OCI-LY7 (cell line): ENCODE results near the gene UBXN6. TPM values are rescaled to one million over a fixed set of nuclear protein-coding genes. Genes with fewer than 3 reads are reported as not detected.
A peak's percentile ranks its signal among the peaks of the same experiment; 100 is the strongest.

Source experiments
- BruUV-seq: library from RNA; stranded (reverse); fragments of 400-500 nt; replicated peaks from 2 replicates; lab custom pipeline; 2021; lab: Mats Ljungman, UMichigan
- CTCF ChIA-PET: fragments of 300-600 bp; sonication (Branson Sonifier 250); formaldehyde crosslinking; loops from one replicate; lab custom pipeline; 2022; ENCODE audit warnings: antibody characterized with exemption; ENCODE audit not compliant: unreplicated experiment; lab: Charles Lee
- POLR2A ChIA-PET: fragments of 300-600 bp; sonication (Branson Sonifier 250); formaldehyde crosslinking; loops from one replicate; lab custom pipeline; 2022; ENCODE audit warnings: antibody characterized with exemption; lab: Charles Lee
- DNase-seq: peaks from one replicate; pipeline ENCODE4 v3.0.0-alpha.2; 2015; ENCODE audit warnings: low spot score
- H2AFZ ChIP-seq: fragments of 200-600 bp; sonication (generic), shearing (Covaris generic); 2 replicates; pipeline ENCODE4 v1.6.1; 2014; ENCODE audit warnings: mild to moderate bottlenecking, antibody characterized with exemption, low read length, moderate library complexity
- H3K27ac ChIP-seq: fragments of 200-600 bp; sonication (generic); 2 replicates; pipeline ENCODE4 v1.5.1; 2014; ENCODE audit warnings: mixed run types, low read depth, mild to moderate bottlenecking, moderate library complexity, low read length, inconsistent platforms; ENCODE audit not compliant: poor library complexity, severe bottlenecking
- H3K36me3 ChIP-seq: fragments of 200-600 bp; sonication (generic); 2 replicates; pipeline ENCODE4 v1.6.1; 2014; ENCODE audit warnings: mild to moderate bottlenecking, antibody characterized with exemption, low read length, moderate library complexity, mixed read lengths; ENCODE audit not compliant: insufficient read depth
- H3K4me1 ChIP-seq: fragments of 200-600 bp; sonication (generic); 2 replicates; pipeline ENCODE4 v1.5.1; 2014; ENCODE audit warnings: mild to moderate bottlenecking, low read length; ENCODE audit not compliant: insufficient read depth, poor library complexity, severe bottlenecking
- H3K4me2 ChIP-seq: fragments of 200-600 bp; sonication (generic); 2 replicates; pipeline ENCODE4 v1.6.1; 2014; ENCODE audit warnings: mild to moderate bottlenecking, low read length
- H3K4me3 ChIP-seq: fragments of 200-600 bp; sonication (generic); 2 replicates; pipeline ENCODE4 v1.5.1; 2014; ENCODE audit warnings: mild to moderate bottlenecking, low read depth, low read length; ENCODE audit not compliant: poor library complexity, severe bottlenecking
- H3K79me2 ChIP-seq: fragments of 200-600 bp; sonication (generic); 2 replicates; pipeline ENCODE4 v1.6.1; 2016; ENCODE audit warnings: low read depth, mild to moderate bottlenecking, low read length, moderate library complexity, mixed read lengths; ENCODE audit not compliant: insufficient read depth
- H3K9me2 ChIP-seq: fragments of 200-600 bp; sonication (generic); 2 replicates; pipeline ENCODE4 v1.6.1; 2016; ENCODE audit warnings: mild to moderate bottlenecking, low read length, mixed read lengths; ENCODE audit not compliant: insufficient read depth
- H3K9me3 ChIP-seq: fragments of 200-600 bp; sonication (generic); 2 replicates; pipeline ENCODE4 v1.6.1; 2014; ENCODE audit warnings: mild to moderate bottlenecking, mixed run types, low read length, mixed read lengths
- H4K20me1 ChIP-seq: fragments of 200-600 bp; sonication (generic); 2 replicates; pipeline ENCODE4 v1.6.1; 2014; ENCODE audit warnings: mild to moderate bottlenecking, antibody characterized with exemption, low read length, moderate library complexity, mixed read lengths; ENCODE audit not compliant: insufficient read depth
- EZH2phosphoT487 ChIP-seq: fragments of 200-600 bp; sonication (generic); IDR thresholded peaks from 2 replicates; pipeline ENCODE4 v1.6.1; 2018; ENCODE audit warnings: low read depth, borderline replicate concordance, mild to moderate bottlenecking, mixed run types, antibody characterized with exemption, low read length, moderate library complexity, mixed read lengths
- intact Hi-C: fragments of 100-400 bp; cut with micrococcal nuclease; formaldehyde crosslinking; loops from one replicate; pipeline ENCODE4 v1.10.0; 2022; ENCODE audit not compliant: unreplicated experiment
- total RNA-seq, 2 experiments: library from RNA; depleted of rRNA in 1 of 2; stranded (reverse); fragments of >200 nt in 1 of 2; shearing (Covaris generic) in 1 of 2; gene quantifications; 2 replicates each; pipeline ENCODE4 v1.2.3, GENCODE V29; 2014 to 2022
- TF ChIP-seq, protein P1 (sequence below): fragments of 200-600 bp; sonication (generic); conservative IDR thresholded peaks from 2 replicates; pipeline ENCODE4 v1.5.1; 2014; ENCODE audit warnings: mild to moderate bottlenecking, antibody characterized with exemption, low read length, moderate library complexity, mixed read lengths

The UBXN6 gene
- total RNA-seq, 2 experiments from 2014 or later: 43.5 to 57.0 TPM

DNA sequence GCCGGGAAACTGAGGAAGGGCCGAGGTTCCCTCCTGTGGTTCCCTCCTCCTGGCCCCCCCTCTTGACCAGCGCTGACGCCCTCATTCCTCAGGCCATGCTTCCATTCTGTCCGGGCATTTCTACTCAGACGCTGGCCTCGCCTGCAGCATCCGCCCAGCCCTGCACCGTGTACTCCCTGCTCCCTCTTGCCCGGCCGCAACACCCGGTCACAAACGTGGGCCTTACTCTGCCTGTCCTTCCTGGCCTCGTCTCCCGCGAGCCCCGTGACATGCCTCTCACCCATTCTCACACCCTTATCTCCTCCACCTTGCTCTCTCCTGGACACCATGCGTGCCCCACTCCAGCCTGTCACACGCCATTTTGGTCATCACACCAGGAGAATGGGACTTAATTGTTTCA, 25.8 kb upstream of the UBXN6 start:
- H3K9me3 ChIP-seq: no peaks in the 10 kb centered on the region
- no peak overlapping the region for H3K27ac ChIP-seq
- no peaks in the 10 kb centered on the region for H3K4me1 ChIP-seq
- no peaks in the 10 kb centered on the region for H3K79me2 ChIP-seq
- no TSS peak for BruUV-seq
- no peaks in the 10 kb centered on the region for H3K9me2 ChIP-seq
- intact Hi-C loops: no loop called here
- H3K4me2 ChIP-seq: no peak overlapping the region
- no peak for DNase-seq
- H3K4me3 ChIP-seq: no peak overlapping the region
- POLR2A ChIA-PET: no interaction called here
- no peak overlapping the region for H2AFZ ChIP-seq
- peaks cover 31% of the 10 kb centered on the region for H3K36me3 ChIP-seq
- no peaks in the 10 kb centered on the region for H4K20me1 ChIP-seq
- CTCF ChIA-PET: no interaction called here
- TF ChIP-seq, protein P1, sequence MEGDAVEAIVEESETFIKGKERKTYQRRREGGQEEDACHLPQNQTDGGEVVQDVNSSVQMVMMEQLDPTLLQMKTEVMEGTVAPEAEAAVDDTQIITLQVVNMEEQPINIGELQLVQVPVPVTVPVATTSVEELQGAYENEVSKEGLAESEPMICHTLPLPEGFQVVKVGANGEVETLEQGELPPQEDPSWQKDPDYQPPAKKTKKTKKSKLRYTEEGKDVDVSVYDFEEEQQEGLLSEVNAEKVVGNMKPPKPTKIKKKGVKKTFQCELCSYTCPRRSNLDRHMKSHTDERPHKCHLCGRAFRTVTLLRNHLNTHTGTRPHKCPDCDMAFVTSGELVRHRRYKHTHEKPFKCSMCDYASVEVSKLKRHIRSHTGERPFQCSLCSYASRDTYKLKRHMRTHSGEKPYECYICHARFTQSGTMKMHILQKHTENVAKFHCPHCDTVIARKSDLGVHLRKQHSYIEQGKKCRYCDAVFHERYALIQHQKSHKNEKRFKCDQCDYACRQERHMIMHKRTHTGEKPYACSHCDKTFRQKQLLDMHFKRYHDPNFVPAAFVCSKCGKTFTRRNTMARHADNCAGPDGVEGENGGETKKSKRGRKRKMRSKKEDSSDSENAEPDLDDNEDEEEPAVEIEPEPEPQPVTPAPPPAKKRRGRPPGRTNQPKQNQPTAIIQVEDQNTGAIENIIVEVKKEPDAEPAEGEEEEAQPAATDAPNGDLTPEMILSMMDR: no peak
- TF ChIP-seq EZH2phosphoT487: no peak

DNA sequence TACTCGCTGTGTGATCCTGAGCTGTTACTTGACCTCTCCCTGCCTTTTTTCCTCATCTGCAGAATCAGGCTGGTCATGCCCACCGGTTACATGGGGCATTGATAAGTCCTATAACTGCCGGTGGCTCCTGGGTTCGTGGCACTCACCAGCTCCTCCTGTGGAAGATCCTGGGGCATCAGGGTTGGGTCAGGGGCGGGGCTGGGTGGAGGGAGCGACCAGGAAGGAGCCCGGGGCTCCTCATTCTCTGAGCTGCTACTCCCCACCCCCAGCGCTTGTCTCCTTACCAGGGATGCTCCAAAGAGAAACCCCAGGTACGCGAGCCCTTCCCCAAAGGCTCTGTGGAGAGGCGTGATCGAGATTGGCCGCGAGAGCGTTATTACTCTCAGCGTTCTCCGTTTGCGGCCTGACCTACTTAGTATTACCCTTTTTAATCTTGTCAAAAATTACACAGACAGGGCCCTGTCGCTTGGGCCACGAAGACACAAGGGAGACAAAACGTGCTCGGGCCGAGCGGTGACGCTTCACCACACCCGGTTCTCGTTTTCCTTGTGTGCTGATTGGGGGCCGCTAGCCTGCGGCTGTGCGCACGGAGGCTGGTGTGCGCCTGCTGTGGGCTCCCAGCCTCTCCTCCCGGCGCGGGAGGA, 25.2 kb upstream of the UBXN6 start:
- BruUV-seq: no TSS peak
- no peak for DNase-seq
- no peaks in the 10 kb centered on the region for H3K9me3 ChIP-seq
- no peaks in the 10 kb centered on the region for H3K79me2 ChIP-seq
- H3K4me1 ChIP-seq: no peaks in the 10 kb centered on the region
- ChIA-PET POLR2A (interaction anchor here (0.5 to 0.6 kb wide), 2 partner anchors 171 to 670 kb away, joined by 3 read pairs; no protein-coding TSS in a partner anchor), CTCF (no interaction called here)
- TF ChIP-seq, protein P1: no peak
- no peak for TF ChIP-seq EZH2phosphoT487
- no peak overlapping the region for H3K4me3 ChIP-seq
- H4K20me1 ChIP-seq: no peaks in the 10 kb centered on the region
- H2AFZ ChIP-seq: no peak overlapping the region
- no peak overlapping the region for H3K4me2 ChIP-seq
- intact Hi-C loops: no loop called here
- H3K36me3 ChIP-seq: peaks cover 28% of the 10 kb centered on the region
- H3K9me2 ChIP-seq: no peaks in the 10 kb centered on the region
- no peak overlapping the region for H3K27ac ChIP-seq

DNA sequence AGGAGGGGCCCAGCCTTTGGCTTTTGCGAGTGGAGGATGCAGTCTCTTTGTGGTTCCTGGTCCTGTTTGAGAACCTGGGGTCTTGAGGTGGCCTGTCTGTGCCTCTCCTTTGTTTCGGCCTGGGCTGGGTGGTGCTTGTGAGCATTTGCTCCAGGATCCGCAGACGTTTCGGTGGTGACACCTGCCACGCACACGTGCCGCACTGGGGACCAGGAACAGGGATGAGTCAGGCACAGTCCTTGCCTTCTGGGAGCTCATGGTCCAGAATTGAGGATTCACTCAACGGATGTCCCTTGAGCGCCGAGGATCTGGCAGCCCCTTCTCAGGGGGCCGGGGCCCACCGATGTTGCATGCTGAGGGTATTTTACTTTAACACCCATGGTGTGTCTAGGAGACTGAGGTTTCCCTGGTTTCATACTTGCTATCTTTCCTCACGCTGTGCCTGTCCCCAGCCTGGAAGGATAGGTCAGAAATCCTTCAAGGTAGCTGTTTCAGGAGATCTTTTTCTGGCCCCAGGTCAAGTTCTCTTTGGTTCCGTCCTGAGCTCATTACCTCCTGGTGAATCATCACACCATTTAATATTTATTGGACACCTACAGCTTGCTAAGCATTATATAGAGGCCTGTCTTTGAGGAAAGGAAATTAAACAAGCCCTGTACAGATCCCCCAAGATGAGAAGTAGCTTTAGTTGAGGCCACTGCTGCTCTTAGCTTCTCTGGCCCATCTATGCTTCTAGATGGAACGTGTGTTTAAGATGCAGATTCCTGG, 19.6 kb upstream of the UBXN6 start:
- ChIA-PET POLR2A (no interaction called here), CTCF (no interaction called here)
- H4K20me1 ChIP-seq: no peaks in the 10 kb centered on the region
- H3K27ac ChIP-seq: no peak overlapping the region
- peaks cover 38% of the 10 kb centered on the region for H3K36me3 ChIP-seq
- no peak overlapping the region for H2AFZ ChIP-seq
- H3K4me3 ChIP-seq: no peak overlapping the region
- H3K9me2 ChIP-seq: no peaks in the 10 kb centered on the region
- peaks cover 27% of the 10 kb centered on the region for H3K79me2 ChIP-seq
- TSS peak; percentile 52 for BruUV-seq
- no peak for TF ChIP-seq EZH2phosphoT487
- no peaks in the 10 kb centered on the region for H3K9me3 ChIP-seq
- DNase-seq: no peak
- intact Hi-C loops: no loop called here
- H3K4me2 ChIP-seq: no peak overlapping the region
- H3K4me1 ChIP-seq: peaks cover 22% of the 10 kb centered on the region
